Uterus (tissue), 2 donors: ENCODE data around the gene OPN5.

Experiments used
- POLR2A ChIP-seq, 2 donors: fragments of 450-650 bp; IDR thresholded peaks; one replicate each; pipeline ENCODE4 v1.6.1; 2016; ENCODE audit warnings: antibody characterized with exemption in 2 of 2, mild to moderate bottlenecking in 1 of 2, moderate library complexity in 1 of 2
- TF ChIP-seq, protein P1 (sequence below), 4 experiments: fragments of 200-600 bp in 2 of 4; fragments of 450-650 bp in 2 of 4; sonication (generic) in 2 of 4; IDR thresholded peaks; one replicate each; pipeline ENCODE4 v1.5.1; 2016 to 2019; ENCODE audit warnings: antibody characterized with exemption in 4 of 4, mild to moderate bottlenecking in 2 of 4, moderate library complexity in 1 of 4

DNA sequence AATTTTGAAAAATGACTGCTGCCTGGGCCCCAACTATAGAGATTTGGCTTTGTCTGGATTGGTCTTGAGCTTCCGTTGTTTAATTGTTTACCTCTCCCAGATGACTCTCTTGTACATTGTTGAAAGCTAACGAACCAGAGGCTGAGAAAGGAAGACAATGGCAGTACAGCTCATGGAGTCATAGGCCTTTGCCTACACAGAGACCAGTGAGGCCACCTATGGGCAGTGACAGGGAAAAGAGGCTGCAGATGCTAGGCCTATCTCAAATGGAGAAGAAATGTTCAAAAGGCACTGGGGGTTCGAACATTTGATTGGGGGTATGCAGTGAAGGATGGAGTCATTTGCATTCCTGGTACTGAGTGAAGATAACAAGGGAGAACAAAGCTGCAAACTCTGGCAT is 29.1 kb downstream of the OPN5 start:
- no peak for TF ChIP-seq POLR2A (IDR thresholded peaks at IDR 0.05)
- TF ChIP-seq, protein P1, sequence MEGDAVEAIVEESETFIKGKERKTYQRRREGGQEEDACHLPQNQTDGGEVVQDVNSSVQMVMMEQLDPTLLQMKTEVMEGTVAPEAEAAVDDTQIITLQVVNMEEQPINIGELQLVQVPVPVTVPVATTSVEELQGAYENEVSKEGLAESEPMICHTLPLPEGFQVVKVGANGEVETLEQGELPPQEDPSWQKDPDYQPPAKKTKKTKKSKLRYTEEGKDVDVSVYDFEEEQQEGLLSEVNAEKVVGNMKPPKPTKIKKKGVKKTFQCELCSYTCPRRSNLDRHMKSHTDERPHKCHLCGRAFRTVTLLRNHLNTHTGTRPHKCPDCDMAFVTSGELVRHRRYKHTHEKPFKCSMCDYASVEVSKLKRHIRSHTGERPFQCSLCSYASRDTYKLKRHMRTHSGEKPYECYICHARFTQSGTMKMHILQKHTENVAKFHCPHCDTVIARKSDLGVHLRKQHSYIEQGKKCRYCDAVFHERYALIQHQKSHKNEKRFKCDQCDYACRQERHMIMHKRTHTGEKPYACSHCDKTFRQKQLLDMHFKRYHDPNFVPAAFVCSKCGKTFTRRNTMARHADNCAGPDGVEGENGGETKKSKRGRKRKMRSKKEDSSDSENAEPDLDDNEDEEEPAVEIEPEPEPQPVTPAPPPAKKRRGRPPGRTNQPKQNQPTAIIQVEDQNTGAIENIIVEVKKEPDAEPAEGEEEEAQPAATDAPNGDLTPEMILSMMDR (IDR thresholded peaks at IDR 0.05), result no peak
